H1 (cell line): Measurements from ENCODE around the gene BAZ2B. TPM values are rescaled to one million over a fixed set of nuclear protein-coding genes. Genes with fewer than 3 reads are reported as not detected.
"Not testable (repeated sequence)": the region's sequence is repeated elsewhere in the genome, so short reads cannot be mapped to it uniquely, and the experiment has no call there.

Experiments used
- CTCF ChIA-PET: fragments of 300-600 bp; sonication (Branson Sonifier 250); formaldehyde crosslinking; loops from one replicate; lab custom pipeline; 2021; ENCODE audit not compliant: partially characterized antibody; lab: Charles Lee
- POLR2A ChIA-PET: fragments of 300-600 bp; sonication (Branson Sonifier 250); formaldehyde crosslinking; loops from one replicate; lab custom pipeline; 2021; ENCODE audit warnings: inconsistent platforms; ENCODE audit not compliant: partially characterized antibody; lab: Charles Lee
- DNase-seq, 2 experiments: peaks; one replicate each; pipeline versions ENCODE4 v3.0.0 to v3.0.0-alpha.2; 2010 to 2022; ENCODE audit warnings: low spot score in 2 of 2, low read depth in 1 of 2, mixed read lengths in 1 of 2
- FAIRE-seq: peaks from 2 replicates; lab custom pipeline; 2011; peaks lifted over from hg19 to GRCh38; lab: Jason Lieb, UNC
- H2AFZ ChIP-seq: 2 replicates; pipeline ENCODE4 v1.8.1; 2012; ENCODE audit warnings: low read length, inconsistent platforms
- H2AK5ac ChIP-seq: 2 replicates; pipeline ENCODE4 v1.6.1; 2013; ENCODE audit warnings: low read depth, low read length
- H2BK120ac ChIP-seq: replicated peaks from 2 replicates; pipeline ENCODE3; 2013; ENCODE audit warnings: low read depth, low read length, inconsistent platforms
- H2BK12ac ChIP-seq: 2 replicates; pipeline ENCODE4 v1.6.1; 2013; ENCODE audit warnings: low read depth, low read length
- H2BK15ac ChIP-seq: 2 replicates; pipeline ENCODE4 v1.6.1; 2013; ENCODE audit warnings: low read length
- H2BK20ac ChIP-seq: 2 replicates; pipeline ENCODE4 v1.6.1; 2013; ENCODE audit warnings: low read length
- H2BK5ac ChIP-seq: 2 replicates; pipeline ENCODE4 v1.6.1; 2013; ENCODE audit warnings: low read depth, low read length
- H3K14ac ChIP-seq: 2 replicates; pipeline ENCODE4 v1.6.1; 2013; ENCODE audit warnings: inconsistent platforms; ENCODE audit not compliant: insufficient read length
- H3K18ac ChIP-seq: 2 replicates; pipeline ENCODE4 v1.6.1; 2013; ENCODE audit warnings: low read length; ENCODE audit errors: extremely low read depth
- H3K23ac ChIP-seq: 2 replicates; pipeline ENCODE4 v1.6.1; 2013; ENCODE audit warnings: inconsistent platforms; ENCODE audit not compliant: insufficient read length
- H3K23me2 ChIP-seq: 2 replicates; pipeline ENCODE4 v1.6.1; 2013; ENCODE audit warnings: low read depth, low read length
- H3K27ac ChIP-seq: 2 replicates; pipeline ENCODE4 v1.6.1; 2011; ENCODE audit warnings: low read depth, low read length, inconsistent platforms
- H3K27me3 ChIP-seq, 4 experiments: replicated peaks in 1 of 4; 1 replicate in 1 of 4; 2 replicates in 3 of 4; pipeline versions ENCODE4 v1.6.1 to v1.8.1; 2011 to 2013; ENCODE audit warnings: low read length in 3 of 4, mild to moderate bottlenecking in 3 of 4, inconsistent platforms in 2 of 4, mixed read lengths in 2 of 4, moderate library complexity in 1 of 4; ENCODE audit not compliant: control insufficient read depth in 3 of 4, insufficient read depth in 3 of 4; ENCODE audit errors: extremely low read depth in 1 of 4
- H3K36me3 ChIP-seq, 4 experiments: 2 replicates each; pipeline versions ENCODE4 v1.6.1 to v1.8.1; 2011 to 2013; ENCODE audit warnings: mild to moderate bottlenecking in 4 of 4, low read length in 3 of 4, moderate library complexity in 2 of 4, control low read depth in 1 of 4, inconsistent platforms in 1 of 4; ENCODE audit not compliant: insufficient read depth in 4 of 4, control insufficient read depth in 2 of 4
- H3K4ac ChIP-seq: replicated peaks from 2 replicates; pipeline ENCODE3; 2013; ENCODE audit warnings: low read length, low read depth, mixed read lengths, inconsistent platforms; ENCODE audit not compliant: insufficient read length
- H3K4me1 ChIP-seq, 4 experiments: replicated peaks in 1 of 4; 1 replicate in 1 of 4; 2 replicates in 3 of 4; pipeline versions ENCODE4 v1.6.1 to v1.8.1; 2011 to 2013; ENCODE audit warnings: low read length in 3 of 4, inconsistent platforms in 2 of 4, mixed read lengths in 1 of 4; ENCODE audit not compliant: insufficient read depth in 4 of 4, control insufficient read depth in 3 of 4
- H3K4me2 ChIP-seq, 2 experiments: 2 replicates each; pipeline versions ENCODE4 v1.6.1 to v1.8.1; 2011 to 2013; ENCODE audit warnings: low read depth in 2 of 2, low read length in 2 of 2, control low read depth in 1 of 2, inconsistent platforms in 1 of 2, mild to moderate bottlenecking in 1 of 2; ENCODE audit not compliant: insufficient read depth in 1 of 2
- H3K4me3 ChIP-seq, 4 experiments: fragments of 200-600, 300-600 bp in 1 of 4; sonication (generic), shearing (Covaris generic), sonication (Bioruptor Twin) in 1 of 4; 2 replicates each; pipeline versions ENCODE4 v1.5.1 to v1.8.1; 2011 to 2016; ENCODE audit warnings: low read length in 4 of 4, low read depth in 3 of 4, control low read depth in 2 of 4, inconsistent platforms in 2 of 4, mild to moderate bottlenecking in 2 of 4, mixed read lengths in 1 of 4, moderate library complexity in 1 of 4; ENCODE audit not compliant: insufficient read depth in 2 of 4; ENCODE audit errors: extremely low read depth in 1 of 4
- H3K56ac ChIP-seq: replicated peaks from 2 replicates; pipeline ENCODE3; 2013; ENCODE audit warnings: low read depth, mild to moderate bottlenecking, mixed read lengths, low read length, inconsistent platforms; ENCODE audit not compliant: insufficient read length
- H3K79me1 ChIP-seq: 2 replicates; pipeline ENCODE4 v1.6.1; 2013; ENCODE audit warnings: low read depth, low read length, control low read depth
- H3K79me2 ChIP-seq, 2 experiments: 2 replicates each; pipeline versions ENCODE4 v1.6.1 to v1.8.1; 2012 to 2013; ENCODE audit warnings: low read length in 2 of 2, mild to moderate bottlenecking in 2 of 2, inconsistent platforms in 1 of 2; ENCODE audit not compliant: insufficient read depth in 2 of 2, control insufficient read depth in 1 of 2
- H3K9ac ChIP-seq, 4 experiments: replicated peaks in 1 of 4; 1 replicate in 1 of 4; 2 replicates in 3 of 4; pipeline versions ENCODE4 v1.6.1 to v1.8.1; 2011 to 2013; ENCODE audit warnings: low read depth in 3 of 4, low read length in 3 of 4, control low read depth in 2 of 4, mild to moderate bottlenecking in 2 of 4, moderate library complexity in 2 of 4, inconsistent platforms in 1 of 4; ENCODE audit errors: extremely low read depth in 1 of 4
- H3K9me3 ChIP-seq, 2 experiments: 2 replicates each; pipeline versions ENCODE4 v1.6.1 to v1.8.1; 2012 to 2013; ENCODE audit warnings: mild to moderate bottlenecking in 2 of 2, moderate library complexity in 2 of 2, control low read depth in 1 of 2, inconsistent platforms in 1 of 2, low read depth in 1 of 2, low read length in 1 of 2, mixed read lengths in 1 of 2; ENCODE audit not compliant: insufficient read depth in 2 of 2
- H4K20me1 ChIP-seq, 2 experiments: replicated peaks in 1 of 2; 2 replicates each; pipeline versions ENCODE3 to v1.8.1; 2011 to 2013; ENCODE audit warnings: inconsistent platforms in 2 of 2, low read length in 2 of 2, mild to moderate bottlenecking in 1 of 2; ENCODE audit not compliant: insufficient read depth in 2 of 2, control insufficient read depth in 1 of 2
- H4K5ac ChIP-seq: 2 replicates; pipeline ENCODE4 v1.6.1; 2013; ENCODE audit warnings: low read length, low read depth, mixed read lengths, inconsistent platforms; ENCODE audit not compliant: insufficient read length
- H4K8ac ChIP-seq: 2 replicates; pipeline ENCODE4 v1.8.0; 2013; ENCODE audit warnings: mild to moderate bottlenecking, moderate library complexity, low read length, inconsistent platforms; ENCODE audit not compliant: insufficient read depth; ENCODE audit errors: extremely low read depth
- H4K91ac ChIP-seq: replicated peaks from 2 replicates; pipeline ENCODE3; 2013; ENCODE audit warnings: low read length, mixed read lengths, inconsistent platforms; ENCODE audit not compliant: insufficient read length
- WGBS, 2 experiments: shearing (Covaris generic) in 1 of 2; methylation state at CpG; one replicate each; pipeline versions ENCODE4 v1.1.6 to v1.1.7; 2013 to 2015; ENCODE audit warnings: low lambda C conversion rate in 2 of 2, mixed read lengths in 2 of 2, inconsistent platforms in 1 of 2, low coverage in 1 of 2, missing lambda C conversion rate in 1 of 2; ENCODE audit not compliant: insufficient replicate concordance in 2 of 2, insufficient coverage in 1 of 2, insufficient read length in 1 of 2; ENCODE audit errors: extremely low coverage in 1 of 2, missing lambda C conversion rate in 1 of 2; 5-methylcytosine and 5-hydroxymethylcytosine counted together
- polyA plus RNA-seq, 7 experiments: library from polyadenylated mRNA; depleted of rRNA in 3 of 7; stranded (reverse) in 5 of 7; unstranded in 2 of 7; fragments of >200 nt in 5 of 7; fragments of 200-250 nt in 2 of 7; gene quantifications; 1 replicate in 5 of 7; 2 replicates in 1 of 7; 4 replicates in 1 of 7; pipeline versions ENCODE4 v1.2.1 to v1.2.3, GENCODE V29; 2011 to 2013; ENCODE audit warnings: missing spikeins in 2 of 7, mixed read lengths in 2 of 7
- total RNA-seq: library from RNA; stranded (reverse); fragmentation: NEBNext Ultra II Directional; extraction: Animal tissue kit (Norgen Biotek cat#: 25700); gene quantifications from 2 replicates; pipeline ENCODE4 v1.2.1, GENCODE V29; 2021

BAZ2B gene
- total and polyA plus RNA-seq, 2 of the 8 experiments (the other 6 are each of a cell fraction or from before 2014, with no cell fraction given): 15.2 to 46.3 TPM

DNA sequence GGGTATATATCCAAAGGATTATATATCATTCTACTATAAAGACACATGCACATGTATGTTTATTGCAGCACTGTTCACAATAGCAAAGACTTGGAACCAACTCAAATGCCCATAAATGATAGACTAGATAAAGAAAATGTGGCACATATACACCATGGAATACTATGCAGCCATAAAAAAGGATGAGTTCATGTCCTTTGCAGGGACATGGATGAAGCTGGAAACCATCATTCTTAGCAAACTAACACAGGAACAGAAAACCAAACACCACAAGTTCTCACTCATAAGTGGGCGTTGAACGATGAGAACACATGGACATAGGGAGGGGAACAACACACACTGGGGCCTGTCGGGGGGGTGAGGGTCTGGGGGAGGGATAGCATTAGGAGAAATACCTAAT is 254.7 kb downstream of the BAZ2B start:
- H2BK15ac ChIP-seq, H3K14ac ChIP-seq, POLR2A ChIA-PET, H3K23ac ChIP-seq, H4K5ac ChIP-seq, DNase-seq, H2AK5ac ChIP-seq, H2BK12ac ChIP-seq, H2BK120ac ChIP-seq, H3K4ac ChIP-seq, H3K4me2 ChIP-seq, H3K56ac ChIP-seq, H3K27me3 ChIP-seq, H2BK20ac ChIP-seq, H4K91ac ChIP-seq, H3K4me3 ChIP-seq, H2BK5ac ChIP-seq, H3K23me2 ChIP-seq, H3K79me1 ChIP-seq, H3K79me2 ChIP-seq, H4K8ac ChIP-seq, FAIRE-seq, H3K27ac ChIP-seq, H3K4me1 ChIP-seq, H3K9ac ChIP-seq, CTCF ChIA-PET, H3K9me3 ChIP-seq, H2AFZ ChIP-seq, H4K20me1 ChIP-seq, H3K18ac ChIP-seq: not testable (repeated sequence)
- peaks cover 0 to 22% (median 15%) of the 10 kb centered on the region in 4 experiments; a peak in 7 of 8 replicates for H3K36me3 ChIP-seq
- 100% methylated on average over 2 of the region's 3 CpGs; no CpG with 5 or more reads in 1 of the 2 experiments for WGBS, 2 experiments
